Activated CD4-positive, CD25-positive, alpha-beta regulatory T cell treated with anti-CD3 and anti-CD28 coated beads, Interleukin-2, amount 50 U/mL, for 72 hours (primary cell): ENCODE measurements around the gene ASB8.
"Not testable (repeated sequence)": the region's sequence is repeated elsewhere in the genome, so short reads cannot be mapped to it uniquely, and the experiment has no call there.

ENCODE experiments used
- DNase-seq: peaks from one replicate; pipeline ENCODE4 v3.0.0; 2021

Gene ASB8

GRCh38 chr12:48131517-48131916, 25.8 kb downstream of the ASB8 start:
- DNase-seq, result no peak

GRCh38 chr12:48129376-48129775, 27.9 kb downstream of the ASB8 start:
- DNase-seq, result no peak

GRCh38 chr12:48128800-48129199, 28.5 kb downstream of the ASB8 start:
- DNase-seq, result no peak

- no peak for DNase-seq
Observed at GRCh38 chr12:48126953-48127630, 30.2 kb downstream of the ASB8 start.

GRCh38 chr12:48125985-48126384, 31.3 kb downstream of the ASB8 start:
- no peak for DNase-seq

GRCh38 chr12:48125542-48125941, 31.8 kb downstream of the ASB8 start:
- DNase-seq, result not testable (repeated sequence)

GRCh38 chr12:48123169-48123568, 34.1 kb downstream of the ASB8 start:
- no peak for DNase-seq

- no peak for DNase-seq
Observed at GRCh38 chr12:48122065-48122834, 35.1 kb downstream of the ASB8 start.

GRCh38 chr12:48121522-48121921, 35.8 kb downstream of the ASB8 start:
- no peak for DNase-seq

GRCh38 chr12:48119834-48120195, 37.5 kb downstream of the ASB8 start:
- no peak for DNase-seq

- peak; percentile 63 for DNase-seq
Observed at GRCh38 chr12:48119078-48119833, 38.1 kb downstream of the ASB8 start, which contains the start of gene PFKM. TSS of gene PFKM (plus strand) at chr12:48119364. CDS start at chr12:48122775, 3,411 bp downstream.

GRCh38 chr12:48118284-48118871, 38.9 kb downstream of the ASB8 start:
- DNase-seq, result no peak

- DNase-seq, result no peak
Observed at GRCh38 chr12:48115957-48116356, 41.4 kb downstream of the ASB8 start.

GRCh38 chr12:48111312-48111693, 46.0 kb downstream of the ASB8 start:
- DNase-seq, result not testable (repeated sequence)

- DNase-seq, result no peak
Observed at GRCh38 chr12:48110691-48111311, 46.5 kb downstream of the ASB8 start.

GRCh38 chr12:48109424-48109823, 47.9 kb downstream of the ASB8 start:
- no peak for DNase-seq

GRCh38 chr12:48106681-48107613, 50.4 kb downstream of the ASB8 start:
- no peak for DNase-seq

GRCh38 chr12:48105867-48106680, 51.2 kb downstream of the ASB8 start, which contains the start of gene SENP1:
TSS of gene SENP1 (minus strand) at chr12:48106079. CDS start at chr12:48101472, 4,607 bp downstream.
- DNase-seq, result peak; percentile 87

- DNase-seq, result no peak
Observed at GRCh38 chr12:48105321-48105866, 51.9 kb downstream of the ASB8 start.

- no peak for DNase-seq
Observed at GRCh38 chr12:48104531-48104930, 52.8 kb downstream of the ASB8 start.
